ENCODE results near the gene IPO8.

Gene IPO8

DNA sequence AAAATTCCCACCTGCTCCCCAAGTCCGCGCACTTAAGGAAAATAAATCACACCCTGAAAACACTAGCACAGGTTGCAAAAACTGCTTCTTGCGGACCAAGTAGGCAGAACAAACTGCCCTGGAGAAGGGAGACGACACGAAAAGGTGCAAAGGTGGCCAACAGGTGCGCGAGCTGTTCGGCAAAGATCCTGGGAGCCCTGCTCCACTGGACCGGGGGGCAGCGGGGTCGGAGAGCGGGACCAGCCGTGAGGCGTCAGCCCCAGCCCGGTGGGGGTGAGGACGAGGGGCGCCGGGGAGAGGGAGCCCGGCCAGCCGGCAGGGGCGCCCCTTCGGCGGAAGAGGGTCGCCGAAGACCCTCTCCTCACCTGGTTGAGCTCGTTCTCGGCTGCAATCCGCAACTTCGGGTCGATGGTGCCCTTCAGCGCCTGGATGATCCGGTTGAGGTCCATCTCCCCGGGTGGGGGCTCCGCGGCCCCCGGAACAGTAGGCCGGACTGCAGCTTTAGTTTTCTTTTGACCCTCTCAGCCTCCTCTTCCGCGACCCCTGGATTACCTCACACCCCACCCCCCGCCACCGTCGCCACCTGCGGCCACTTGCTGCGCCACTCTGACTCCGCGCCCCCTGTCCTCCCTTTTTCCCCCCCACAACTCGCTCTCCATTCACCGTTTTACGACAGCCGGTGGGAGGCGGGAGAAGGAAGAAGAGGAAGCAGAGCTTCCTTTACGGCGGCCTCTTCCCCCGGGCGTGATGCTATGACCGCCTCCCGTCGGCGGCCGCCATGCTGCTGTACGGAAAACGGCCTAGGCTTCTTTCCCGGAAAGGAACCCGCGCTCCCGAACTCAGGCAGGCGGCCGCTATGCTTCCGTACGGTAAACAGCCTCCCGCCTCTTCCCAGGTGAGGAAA is at the start of gene IPO8:
IPO8 (minus strand) TSS at position 671 of the 904 bp plus-strand sequence; CDS start at position 449, 222 bp downstream.
- DNase-seq: peak; percentile 97

GRCh38 chr12:30744321-30744720 is 48.7 kb upstream of the IPO8 start:
- DNase-seq: no peak

GRCh38 chr12:30740274-30740673 is 44.6 kb upstream of the IPO8 start:
- no peak for DNase-seq

GRCh38 chr12:30739020-30739419 is 43.4 kb upstream of the IPO8 start:
- no peak for DNase-seq

DNA sequence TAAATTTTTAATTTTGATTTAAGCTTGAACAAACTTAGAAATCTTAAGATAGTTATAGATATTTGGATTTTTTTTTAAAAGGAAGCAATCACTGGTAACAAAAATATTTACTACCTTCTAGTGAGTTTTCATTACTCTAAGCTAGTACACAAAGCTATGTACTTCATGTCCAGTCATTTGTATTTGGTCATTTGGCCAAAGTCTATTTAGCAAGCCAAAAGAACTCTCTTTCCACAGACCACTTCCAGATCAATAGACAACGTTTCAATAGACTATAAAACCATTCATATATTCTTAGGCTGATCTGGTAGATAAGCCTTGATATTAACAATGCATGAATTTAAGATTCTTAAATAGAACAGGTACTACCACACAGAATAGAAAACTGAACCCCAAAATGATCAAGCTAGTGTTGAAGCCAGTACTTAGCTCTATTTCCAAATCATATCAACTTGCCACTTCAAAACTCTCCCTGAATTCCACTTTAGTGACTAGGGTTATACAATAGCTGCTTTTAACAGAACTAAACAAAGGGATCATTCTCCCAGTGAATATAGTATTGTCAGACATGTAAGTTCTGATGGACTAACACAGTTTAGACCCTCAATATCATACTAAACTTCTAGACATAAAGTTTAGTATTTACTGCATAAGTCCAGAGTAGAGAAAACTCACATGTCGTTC is 37.4 kb upstream of the IPO8 start:
- no peak for DNase-seq

DNA sequence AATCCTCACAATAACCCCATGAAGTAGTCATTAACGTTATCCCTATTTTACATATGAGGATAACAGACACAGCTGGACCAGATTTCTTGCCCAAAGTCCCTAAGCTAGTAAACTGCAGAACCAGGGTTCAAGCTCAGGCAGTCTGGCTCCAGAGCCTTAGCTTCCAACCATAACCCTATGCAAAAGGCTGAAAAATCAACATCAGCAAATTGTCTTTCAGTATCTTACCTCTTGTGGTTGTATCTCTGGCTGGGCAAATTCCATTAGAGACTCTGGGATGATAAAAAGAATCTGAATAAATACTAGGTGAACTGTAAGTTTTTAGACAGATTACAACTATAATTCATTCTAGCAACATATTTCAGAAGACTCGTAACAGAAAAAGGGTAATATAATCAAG is 34.3 kb upstream of the IPO8 start:
- DNase-seq: no peak

DNA sequence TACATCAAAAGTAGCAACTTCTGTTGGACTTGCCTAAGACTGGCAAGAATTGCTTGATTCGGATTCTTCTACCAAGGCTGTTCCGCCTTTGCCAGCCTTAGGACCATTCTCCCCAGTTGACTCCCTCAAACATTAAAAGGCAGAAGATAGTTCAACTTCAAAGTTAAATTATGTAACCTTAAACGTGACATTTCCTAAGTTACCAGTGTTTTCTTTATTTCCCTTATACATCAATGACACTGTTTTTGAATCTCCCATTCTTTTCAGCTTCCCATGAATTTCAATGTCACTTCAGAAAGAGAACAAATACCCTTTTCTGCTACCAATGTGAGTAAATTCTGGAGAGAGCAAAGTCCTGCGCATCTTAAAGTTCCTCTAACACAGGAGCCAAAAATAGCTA is 33.9 kb upstream of the IPO8 start:
- DNase-seq: no peak

DNA sequence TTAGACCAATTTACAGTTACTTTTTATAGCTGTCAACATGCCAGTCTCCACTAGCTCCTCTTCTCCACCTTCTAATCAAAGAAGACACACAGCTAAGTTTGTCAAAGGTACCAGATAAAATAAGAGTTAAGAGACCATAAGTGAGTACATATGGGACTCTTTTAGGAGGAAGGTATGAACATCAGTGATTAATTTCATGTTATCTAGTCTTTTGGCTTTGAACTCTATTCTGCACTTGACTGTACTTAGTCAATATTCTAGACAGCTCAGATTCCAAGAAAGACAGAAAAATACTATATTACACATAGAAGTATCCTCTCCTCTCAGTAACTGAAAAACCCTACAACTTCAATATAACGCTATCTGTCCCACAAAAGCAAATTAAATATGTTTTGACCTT is 31.0 kb upstream of the IPO8 start:
- DNase-seq: no peak

- DNase-seq: no peak
Measured at GRCh38 chr12:30725739-30726138, 30.1 kb upstream of the IPO8 start.

GRCh38 chr12:30719060-30719459 is 23.4 kb upstream of the IPO8 start:
- no peak for DNase-seq

DNA sequence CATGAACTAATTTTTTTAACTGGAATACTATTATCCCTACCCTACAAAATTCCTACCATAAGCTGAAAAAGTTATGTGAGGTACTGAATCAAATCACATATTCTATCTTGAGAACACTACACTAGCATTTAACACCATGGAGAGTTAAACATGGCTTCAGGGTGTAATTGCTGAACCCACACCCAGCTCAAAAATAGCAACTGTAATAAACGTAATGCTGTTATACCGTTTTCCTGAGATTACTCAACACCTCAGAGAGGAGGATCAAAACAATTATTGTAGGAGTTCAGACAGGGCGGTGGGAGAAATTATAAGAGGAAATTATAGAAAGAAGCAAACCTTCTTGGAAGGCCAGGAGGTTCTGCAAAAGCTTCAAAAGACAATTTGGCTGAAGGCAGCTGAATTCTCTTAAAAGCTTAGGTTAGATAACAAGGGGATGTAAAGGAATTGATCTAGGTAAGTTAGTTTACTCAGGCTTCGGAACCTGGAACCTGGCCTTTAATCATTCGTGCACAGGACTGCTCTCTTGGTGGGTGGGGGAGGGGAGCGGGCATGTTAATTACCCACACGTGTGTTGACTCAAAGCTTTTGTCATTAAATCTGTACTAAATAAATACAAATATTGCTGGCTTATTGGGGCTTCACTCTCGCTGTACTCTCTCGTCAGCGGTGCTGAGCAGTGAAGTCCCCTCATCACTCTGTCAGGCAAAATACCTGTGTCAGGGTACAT is 12.1 kb upstream of the IPO8 start:
- no peak for DNase-seq

- peak; percentile 55 for DNase-seq
Measured at GRCh38 chr12:30706476-30706875, 10.8 kb upstream of the IPO8 start.

- DNase-seq: no peak
Measured at GRCh38 chr12:30701056-30701455, 5.4 kb upstream of the IPO8 start.

- no peak for DNase-seq
Measured at GRCh38 chr12:30700216-30700900, 4.7 kb upstream of the IPO8 start.

GRCh38 chr12:30698346-30698745 is 2.7 kb upstream of the IPO8 start:
- no peak for DNase-seq

DNA sequence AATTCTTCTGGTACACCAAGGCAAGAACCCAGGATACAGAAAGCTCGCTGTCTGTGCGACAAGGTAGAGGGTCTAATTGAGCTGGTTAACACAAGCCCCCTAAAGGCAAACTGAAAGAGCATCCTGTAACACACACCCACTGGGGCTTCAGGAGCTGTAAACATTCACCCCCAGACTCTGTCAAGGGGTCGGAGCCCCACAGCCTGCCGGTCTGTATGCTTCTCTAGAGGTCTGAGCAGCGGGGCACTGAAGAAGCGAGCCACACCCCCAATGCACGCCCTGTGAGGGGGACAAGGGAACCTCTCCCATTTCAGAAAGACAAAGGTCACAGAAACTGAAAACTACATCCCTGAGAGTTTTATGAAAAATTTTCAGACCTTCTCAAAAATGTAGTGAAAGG is 1.3 kb upstream of the IPO8 start:
- DNase-seq: no peak

DNA sequence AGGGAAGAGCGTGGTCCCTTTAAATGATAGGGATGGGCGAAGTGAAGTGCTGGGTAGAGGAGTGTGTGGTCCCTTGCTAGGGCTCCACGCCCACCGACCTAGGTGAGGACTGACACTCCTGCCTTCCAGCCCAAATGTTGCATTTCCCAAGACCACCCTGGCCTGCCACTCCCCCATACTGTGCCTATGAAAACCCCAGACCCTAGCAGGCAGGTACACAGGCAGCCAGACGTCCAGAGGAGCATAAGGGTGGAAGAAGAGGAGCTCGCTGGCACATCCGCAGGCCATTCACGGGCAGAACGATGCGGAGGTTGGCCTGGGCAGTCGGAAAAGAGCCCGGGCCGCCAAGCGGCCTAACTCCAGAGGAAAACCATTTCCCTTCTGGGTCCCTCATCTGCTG is 817 bp upstream of the IPO8 start:
- DNase-seq: no peak

DNA sequence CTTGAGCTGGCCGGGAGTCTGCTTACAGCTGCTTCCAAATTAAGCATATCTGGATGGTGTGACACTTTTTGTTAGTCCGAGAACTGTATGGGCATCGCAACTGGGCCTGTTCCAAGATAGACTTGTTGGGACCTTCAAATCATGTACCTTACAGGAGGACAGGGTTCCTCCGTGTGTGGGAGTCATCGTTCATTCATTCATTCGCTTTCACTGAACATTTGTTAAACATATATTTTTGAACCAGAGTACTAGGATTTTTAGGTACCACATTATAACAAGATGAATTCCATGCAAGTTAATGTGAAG is 387 bp upstream of the IPO8 start:
- no peak for DNase-seq

DNA sequence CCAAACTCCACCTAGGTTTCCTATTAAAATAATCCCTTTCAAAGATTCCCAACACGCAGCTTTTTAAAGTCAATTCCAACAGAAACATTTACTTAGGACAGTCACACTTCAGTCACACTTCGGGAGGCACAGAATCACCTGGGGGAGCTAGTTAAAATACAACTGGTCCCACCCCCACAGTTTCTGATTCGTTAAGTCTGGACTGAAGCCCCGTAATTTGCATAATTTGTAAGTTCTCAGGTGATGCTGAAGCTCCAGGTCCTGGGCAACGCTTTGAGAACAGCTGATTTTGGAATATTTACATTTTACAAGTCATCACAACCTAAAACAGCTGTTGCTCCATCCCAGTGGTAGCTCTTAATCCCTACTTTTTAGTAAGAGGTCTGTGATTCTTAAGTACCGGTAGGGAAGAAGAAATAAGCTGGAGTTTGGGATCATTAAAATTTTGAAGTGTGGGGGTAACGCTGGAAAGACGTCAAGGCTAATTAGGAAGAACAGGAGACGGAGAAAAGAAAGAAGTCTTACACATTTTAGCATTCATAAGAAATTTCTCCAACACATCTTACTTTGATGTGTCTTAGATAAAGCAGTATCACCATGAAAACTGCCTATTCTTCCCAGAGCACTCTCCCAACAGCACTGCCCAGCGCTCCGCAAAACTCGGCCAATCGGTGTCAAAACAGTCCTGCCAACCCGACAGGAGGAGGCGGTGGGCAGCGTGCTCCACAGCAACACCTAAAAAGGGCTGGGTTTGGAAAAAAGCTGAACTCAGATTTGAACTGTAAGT is 1.1 kb downstream of the IPO8 start:
- peak; percentile 71 for DNase-seq

DNA sequence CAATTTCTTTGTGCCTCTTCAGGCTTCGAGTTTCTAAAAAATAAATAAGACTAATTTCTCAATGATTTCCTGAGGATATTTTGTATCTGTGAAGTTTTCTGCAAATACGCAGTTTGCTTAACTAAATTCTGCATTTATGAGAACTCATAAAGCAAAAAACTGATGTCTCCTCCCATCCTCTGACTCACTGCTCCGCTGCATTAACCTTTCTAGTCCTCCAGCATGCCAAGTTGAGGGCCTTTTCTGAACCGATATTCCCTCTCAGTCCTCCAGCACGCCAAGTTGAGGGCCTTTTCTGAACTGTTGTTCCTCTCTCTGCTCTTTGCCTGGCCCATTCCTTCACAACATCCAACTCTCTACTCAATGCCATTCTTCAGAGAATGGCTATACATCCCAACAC is 3.2 kb downstream of the IPO8 start:
- peak; percentile 36 for DNase-seq

DNA sequence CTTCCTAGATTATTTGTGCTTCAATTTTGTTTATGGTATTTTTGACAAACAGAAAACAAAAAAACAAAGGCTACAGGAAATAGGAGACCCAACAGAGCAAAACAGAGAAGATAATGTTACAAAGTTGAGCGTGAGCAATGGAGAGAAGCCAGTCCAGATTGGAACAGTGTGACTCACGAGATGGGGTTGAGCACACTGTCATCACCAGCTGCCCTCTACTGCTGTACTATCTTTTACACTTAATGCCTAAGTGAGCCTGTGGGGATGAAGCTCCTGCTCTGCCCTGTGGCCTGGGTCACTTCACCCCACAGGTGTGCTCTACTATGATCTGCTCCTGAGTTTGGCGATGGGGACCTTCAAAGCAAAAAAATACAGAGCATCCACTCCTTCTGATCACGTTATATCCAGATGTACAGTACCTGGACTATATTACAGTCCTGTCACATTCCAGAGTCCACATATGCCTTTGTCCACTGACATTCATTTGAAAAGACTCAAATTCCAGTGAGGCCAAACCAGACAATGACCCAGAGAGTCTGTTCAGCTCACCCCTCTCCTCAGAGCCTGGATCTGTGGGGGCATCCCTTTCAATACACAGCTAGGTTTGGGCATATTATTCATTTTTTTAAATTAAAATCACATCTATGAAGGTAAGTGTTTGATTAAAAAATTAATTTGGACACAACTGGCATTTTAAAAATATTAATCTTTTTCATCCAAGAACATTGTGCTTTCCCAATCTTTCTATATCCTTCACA is 4.4 kb downstream of the IPO8 start:
- peak; percentile 65 for DNase-seq
